Measurements from ENCODE around the gene CHI3L1. TPM values are rescaled to one million over a fixed set of nuclear protein-coding genes. Genes with fewer than 3 reads are reported as not detected.

CHI3L1 gene
- total RNA-seq, 1 donor from 2014 or later = not detected

GRCh38 chr1:203196371-203196770 is 9.9 kb upstream of the CHI3L1 start:
- Mint-ChIP-seq H3K4me3 (ENCODE audit: unreplicated experiment) (no peak overlapping the region), H3K27me3 (ENCODE audit: unreplicated experiment) (peaks cover 42% of the 10 kb centered on the region), H3K9me3 (ENCODE audit: unreplicated experiment) (no peaks in the 10 kb centered on the region), H3K4me1 (ENCODE audit: unreplicated experiment) (peaks cover 7% of the 10 kb centered on the region), H3K27ac (ENCODE audit: unreplicated experiment) (no peak overlapping the region), H3K36me3 (ENCODE audit: unreplicated experiment) (no peaks in the 10 kb centered on the region)
- TF ChIP-seq CTCF (IDR thresholded peaks at IDR 0.05) = no peak
- DNase-seq (ENCODE audit: extremely low spot score, unreplicated experiment) = no peak

- no peaks in the 10 kb centered on the region for H3K36me3 Mint-ChIP-seq (ENCODE audit: unreplicated experiment)
- DNase-seq (ENCODE audit: extremely low spot score, unreplicated experiment) = no peak
- H3K27ac Mint-ChIP-seq (ENCODE audit: unreplicated experiment) = no peak overlapping the region
- TF ChIP-seq CTCF (IDR thresholded peaks at IDR 0.05) = no peak
- peaks cover 52% of the 10 kb centered on the region for H3K27me3 Mint-ChIP-seq (ENCODE audit: unreplicated experiment)
- no peaks in the 10 kb centered on the region for H3K4me1 Mint-ChIP-seq (ENCODE audit: unreplicated experiment)
- H3K9me3 Mint-ChIP-seq (ENCODE audit: unreplicated experiment) = no peaks in the 10 kb centered on the region
- no peak overlapping the region for H3K4me3 Mint-ChIP-seq (ENCODE audit: unreplicated experiment)
These were observed 4.4 kb upstream of the CHI3L1 start for GRCh38 chr1:203190949-203191348.

GRCh38 chr1:203189951-203190352 is 3.4 kb upstream of the CHI3L1 start:
- H3K36me3 Mint-ChIP-seq (ENCODE audit: unreplicated experiment) = no peaks in the 10 kb centered on the region
- no peak for DNase-seq (ENCODE audit: extremely low spot score, unreplicated experiment)
- H3K4me3 Mint-ChIP-seq (ENCODE audit: unreplicated experiment) = no peak overlapping the region
- TF ChIP-seq CTCF (IDR thresholded peaks at IDR 0.05) = no peak
- peaks cover 45% of the 10 kb centered on the region for H3K27me3 Mint-ChIP-seq (ENCODE audit: unreplicated experiment)
- H3K27ac Mint-ChIP-seq (ENCODE audit: unreplicated experiment) = no peak overlapping the region
- H3K9me3 Mint-ChIP-seq (ENCODE audit: unreplicated experiment) = no peaks in the 10 kb centered on the region
- H3K4me1 Mint-ChIP-seq (ENCODE audit: unreplicated experiment) = no peaks in the 10 kb centered on the region

GRCh38 chr1:203188686-203189232 is 2.3 kb upstream of the CHI3L1 start:
- peaks cover 43% of the 10 kb centered on the region for H3K27me3 Mint-ChIP-seq (ENCODE audit: unreplicated experiment)
- no peaks in the 10 kb centered on the region for H3K4me1 Mint-ChIP-seq (ENCODE audit: unreplicated experiment)
- DNase-seq (ENCODE audit: extremely low spot score, unreplicated experiment) = no peak
- no peak for TF ChIP-seq CTCF (IDR thresholded peaks at IDR 0.05)
- no peak overlapping the region for H3K27ac Mint-ChIP-seq (ENCODE audit: unreplicated experiment)
- H3K9me3 Mint-ChIP-seq (ENCODE audit: unreplicated experiment) = no peaks in the 10 kb centered on the region
- no peak overlapping the region for H3K4me3 Mint-ChIP-seq (ENCODE audit: unreplicated experiment)
- H3K36me3 Mint-ChIP-seq (ENCODE audit: unreplicated experiment) = no peaks in the 10 kb centered on the region

- no peaks in the 10 kb centered on the region for H3K4me1 Mint-ChIP-seq (ENCODE audit: unreplicated experiment)
- no peak for DNase-seq (ENCODE audit: extremely low spot score, unreplicated experiment)
- no peak for TF ChIP-seq CTCF (IDR thresholded peaks at IDR 0.05)
- H3K9me3 Mint-ChIP-seq (ENCODE audit: unreplicated experiment) = no peaks in the 10 kb centered on the region
- no peaks in the 10 kb centered on the region for H3K36me3 Mint-ChIP-seq (ENCODE audit: unreplicated experiment)
- H3K4me3 Mint-ChIP-seq (ENCODE audit: unreplicated experiment) = no peak overlapping the region
- peaks cover 43% of the 10 kb centered on the region for H3K27me3 Mint-ChIP-seq (ENCODE audit: unreplicated experiment)
- no peak overlapping the region for H3K27ac Mint-ChIP-seq (ENCODE audit: unreplicated experiment)
These were observed 1.3 kb upstream of the CHI3L1 start for GRCh38 chr1:203187689-203188264.
